IMR-90 (cell line): Measurements from ENCODE around the gene SNX21. TPM values are rescaled to one million over a fixed set of nuclear protein-coding genes. Genes with fewer than 3 reads are reported as not detected.

Experiments
- ATAC-seq: fragments of 200-7000 bp; cut with Tn5 transposase; 2 replicates; pipeline ENCODE4 v1.9.1; 2020; ENCODE audit warnings: low read depth, mild to moderate bottlenecking, moderate library complexity
- BruUV-seq: library from RNA; stranded (reverse); fragments of 400-500 nt; replicated peaks from 2 replicates; lab custom pipeline; 2021; lab: Mats Ljungman, UMichigan
- CTCF ChIA-PET: fragments of 300-600 bp; formaldehyde crosslinking; extraction: SDS; loops from one replicate; lab custom pipeline; 2021; ENCODE audit warnings: antibody characterized with exemption; lab: Yijun Ruan, JAX
- POLR2A ChIA-PET: fragments of 300-600 bp; sonication (Branson Sonifier 250); formaldehyde crosslinking; loops from one replicate; lab custom pipeline; 2022; ENCODE audit warnings: antibody characterized with exemption; ENCODE audit not compliant: unreplicated experiment; lab: Charles Lee
- DNase-seq: peaks from one replicate; pipeline ENCODE4 v3.0.0; 2013
- H2AFZ ChIP-seq: replicated peaks from 2 replicates; pipeline ENCODE3; 2013; ENCODE audit warnings: low read length, mild to moderate bottlenecking; ENCODE audit not compliant: poor library complexity
- H2AK5ac ChIP-seq: 2 replicates; pipeline ENCODE4 v1.6.1; 2013; ENCODE audit warnings: low read depth, low read length, inconsistent platforms
- H2AK9ac ChIP-seq: replicated peaks from 2 replicates; pipeline ENCODE3; 2013; ENCODE audit warnings: mild to moderate bottlenecking, low read depth, low read length, moderate library complexity; ENCODE audit not compliant: poor library complexity
- H2BK120ac ChIP-seq: 2 replicates; pipeline ENCODE4 v1.6.1; 2013; ENCODE audit warnings: low read depth, low read length, inconsistent platforms
- H2BK15ac ChIP-seq: 3 replicates; pipeline ENCODE4 v1.6.1; 2013; ENCODE audit warnings: low read depth, low read length, inconsistent platforms
- H2BK20ac ChIP-seq: 2 replicates; pipeline ENCODE4 v1.6.1; 2013; ENCODE audit warnings: low read depth, mild to moderate bottlenecking, inconsistent platforms, low read length, moderate library complexity
- H2BK5ac ChIP-seq: 2 replicates; pipeline ENCODE4 v1.6.1; 2013; ENCODE audit warnings: mild to moderate bottlenecking, low read depth, low read length, inconsistent platforms; ENCODE audit not compliant: poor library complexity, severe bottlenecking
- H3K14ac ChIP-seq: replicated peaks from 2 replicates; pipeline ENCODE4 v1.6.1; 2013; ENCODE audit warnings: low read depth, low read length, inconsistent platforms
- H3K18ac ChIP-seq: 2 replicates; pipeline ENCODE4 v1.6.1; 2013; ENCODE audit warnings: low read depth, low read length, control low read depth
- H3K23ac ChIP-seq: 2 replicates; pipeline ENCODE4 v1.6.1; 2013; ENCODE audit warnings: low read depth, low read length, inconsistent platforms
- H3K27ac ChIP-seq: 2 replicates; pipeline ENCODE4 v1.5.1; 2013; ENCODE audit warnings: mild to moderate bottlenecking, control low read depth, low read length; ENCODE audit not compliant: insufficient read depth
- H3K27me3 ChIP-seq: 2 replicates; pipeline ENCODE4 v1.6.1; 2013; ENCODE audit warnings: low read length; ENCODE audit not compliant: control insufficient read depth, insufficient read depth
- H3K36me3 ChIP-seq: 2 replicates; pipeline ENCODE4 v1.6.1; 2013; ENCODE audit warnings: low read length, mixed read lengths; ENCODE audit not compliant: control insufficient read depth, insufficient read depth
- H3K4ac ChIP-seq: 2 replicates; pipeline ENCODE4 v1.6.1; 2013; ENCODE audit warnings: low read depth, low read length, inconsistent platforms
- H3K4me1 ChIP-seq: 2 replicates; pipeline ENCODE4 v1.6.1; 2013; ENCODE audit warnings: low read length, mixed read lengths; ENCODE audit not compliant: control insufficient read depth, insufficient read depth
- H3K4me2 ChIP-seq: 2 replicates; pipeline ENCODE4 v1.6.1; 2013; ENCODE audit warnings: low read depth, mild to moderate bottlenecking, control low read depth, low read length, moderate library complexity
- H3K4me3 ChIP-seq: 2 replicates; pipeline ENCODE4 v1.5.1; 2013; ENCODE audit warnings: low read depth, mild to moderate bottlenecking, control low read depth, low read length, moderate library complexity; ENCODE audit not compliant: insufficient read depth
- H3K56ac ChIP-seq: 2 replicates; pipeline ENCODE4 v1.6.1; 2013; ENCODE audit warnings: low read length, inconsistent platforms; ENCODE audit not compliant: insufficient read depth; ENCODE audit errors: extremely low read depth
- H3K79me1 ChIP-seq, 2 experiments: 2 replicates each; pipeline ENCODE4 v1.6.1; 2013; ENCODE audit warnings: low read length in 2 of 2, inconsistent platforms in 1 of 2, low read depth in 1 of 2
- H3K9ac ChIP-seq: 2 replicates; pipeline ENCODE4 v1.6.1; 2013; ENCODE audit warnings: low read depth, low read length, control low read depth
- H3K9me1 ChIP-seq: 2 replicates; pipeline ENCODE4 v1.6.1; 2013; ENCODE audit warnings: low read length, inconsistent platforms; ENCODE audit not compliant: insufficient read depth
- H3K9me3 ChIP-seq: 2 replicates; pipeline ENCODE4 v1.6.1; 2013; ENCODE audit warnings: low read length; ENCODE audit not compliant: control insufficient read depth, insufficient read depth
- H4K20me1 ChIP-seq: 2 replicates; pipeline ENCODE4 v1.6.1; 2013; ENCODE audit warnings: low read length, inconsistent platforms; ENCODE audit not compliant: insufficient read depth
- H4K5ac ChIP-seq: 2 replicates; pipeline ENCODE4 v1.6.1; 2013; ENCODE audit warnings: mild to moderate bottlenecking, low read depth, low read length, control low read depth
- H4K8ac ChIP-seq, 2 experiments: 2 replicates each; pipeline ENCODE4 v1.6.1; 2013; ENCODE audit warnings: low read depth in 2 of 2, low read length in 2 of 2, control low read depth in 1 of 2, inconsistent platforms in 1 of 2
- H4K91ac ChIP-seq: 2 replicates; pipeline ENCODE4 v1.6.1; 2013; ENCODE audit warnings: low read depth, low read length, inconsistent platforms; ENCODE audit not compliant: insufficient read depth
- BHLHE40 ChIP-seq: fragments of 150-350 bp; IDR thresholded peaks from 2 replicates; pipeline ENCODE4 v1.6.1; 2016; ENCODE audit warnings: mild to moderate bottlenecking, low read depth, low read length
- CEBPB ChIP-seq: IDR thresholded peaks from 2 replicates; pipeline ENCODE4 v1.6.1; 2012; ENCODE audit warnings: low read depth, low read length, improper control_type of control experiment
- CHD1 ChIP-seq: IDR thresholded peaks from 2 replicates; pipeline ENCODE4 v1.6.1; 2012; ENCODE audit warnings: low read depth, low read length, improper control_type of control experiment
- FOS ChIP-seq: fragments of 150-350 bp; IDR thresholded peaks from 2 replicates; pipeline ENCODE4 v1.6.1; 2016; ENCODE audit warnings: low read depth, low read length
- MAFK ChIP-seq: IDR thresholded peaks from 2 replicates; pipeline ENCODE4 v1.6.1; 2012; ENCODE audit warnings: low read depth, low read length, improper control_type of control experiment
- MAZ ChIP-seq: IDR thresholded peaks from 2 replicates; pipeline ENCODE4 v1.6.1; 2012; ENCODE audit warnings: low read depth, mild to moderate bottlenecking, low read length, improper control_type of control experiment, moderate library complexity, borderline replicate concordance
- POLR2A ChIP-seq: IDR thresholded peaks from 2 replicates; pipeline ENCODE4 v1.6.1; 2012; ENCODE audit warnings: mild to moderate bottlenecking, low read depth, low read length
- RAD21 ChIP-seq: IDR thresholded peaks from 2 replicates; pipeline ENCODE4 v1.6.1; 2012; ENCODE audit warnings: low read length, improper control_type of control experiment
- RCOR1 ChIP-seq: IDR thresholded peaks from 2 replicates; pipeline ENCODE4 v1.6.1; 2012; ENCODE audit warnings: mild to moderate bottlenecking, low read length, improper control_type of control experiment; ENCODE audit not compliant: insufficient replicate concordance
- RFX5 ChIP-seq: IDR thresholded peaks from 2 replicates; pipeline ENCODE4 v1.8.0; 2012; ENCODE audit warnings: low read depth, mild to moderate bottlenecking, low read length, moderate library complexity
- SMC3 ChIP-seq: fragments of 150-350 bp; IDR thresholded peaks from 2 replicates; pipeline ENCODE4 v1.6.1; 2016; ENCODE audit warnings: low read depth, mild to moderate bottlenecking, antibody characterized with exemption, low read length, moderate library complexity
- WGBS, 2 experiments: methylation state at CpG; one replicate each; pipeline versions ENCODE4 v1.1.5 to v1.1.7; 2013; ENCODE audit warnings: missing lambda C conversion rate in 2 of 2; ENCODE audit not compliant: insufficient read length in 1 of 2; ENCODE audit errors: extremely low coverage in 2 of 2; 5-methylcytosine and 5-hydroxymethylcytosine counted together
- dilution Hi-C: fragments of 300-500 bp; cut with HindIII; formaldehyde crosslinking; loops from one replicate; pipeline ENCODE4 v1.14.3; 2018; ENCODE audit warnings: low sequenced_read_pairs; ENCODE audit not compliant: unreplicated experiment
- in situ Hi-C: fragments of 300-500 bp; cut with MboI; formaldehyde crosslinking; loops from 3 replicates; pipeline ENCODE4 v1.14.3; 2019; ENCODE audit warnings: low sequenced_read_pairs, inconsistent platforms, mixed read lengths
- intact Hi-C: fragments of 100-400 bp; cut with micrococcal nuclease; formaldehyde crosslinking; loops from 2 replicates; pipeline ENCODE4 v1.10.0; 2022
- polyA plus RNA-seq, 3 experiments: library from polyadenylated mRNA; depleted of rRNA; stranded (reverse); fragments of >200 nt; gene quantifications; 2 replicates each; pipeline ENCODE4 v1.2.3, GENCODE V29; 2012; ENCODE audit warnings: low replicate concordance in 1 of 3
- total RNA-seq: library from RNA; depleted of rRNA; stranded (reverse); fragments of >200 nt; gene quantifications from 2 replicates; pipeline ENCODE4 v1.2.3, GENCODE V29; 2012
- TF ChIP-seq, protein P1 (sequence below): conservative IDR thresholded peaks from 2 replicates; pipeline ENCODE4 v1.5.1; 2012; ENCODE audit warnings: mild to moderate bottlenecking, low read depth, low read length, improper control_type of control experiment
- TF ChIP-seq, protein P2 (sequence below): fragments of 150-350 bp; IDR thresholded peaks from 2 replicates; pipeline ENCODE4 v1.6.1; 2016; ENCODE audit warnings: low read depth, mild to moderate bottlenecking, low read length, moderate library complexity, borderline replicate concordance
- TF ChIP-seq, protein P3 (sequence below): fragments of 150-350 bp; IDR thresholded peaks from 2 replicates; pipeline ENCODE4 v1.6.1; 2017; ENCODE audit warnings: mild to moderate bottlenecking, antibody characterized with exemption, low read length, low read depth

Gene SNX21
- total and polyA plus RNA-seq, 2 of the 4 experiments (the other 2 are of a cell fraction) = 11.1 to 17.9 TPM

- TF ChIP-seq, protein P1, sequence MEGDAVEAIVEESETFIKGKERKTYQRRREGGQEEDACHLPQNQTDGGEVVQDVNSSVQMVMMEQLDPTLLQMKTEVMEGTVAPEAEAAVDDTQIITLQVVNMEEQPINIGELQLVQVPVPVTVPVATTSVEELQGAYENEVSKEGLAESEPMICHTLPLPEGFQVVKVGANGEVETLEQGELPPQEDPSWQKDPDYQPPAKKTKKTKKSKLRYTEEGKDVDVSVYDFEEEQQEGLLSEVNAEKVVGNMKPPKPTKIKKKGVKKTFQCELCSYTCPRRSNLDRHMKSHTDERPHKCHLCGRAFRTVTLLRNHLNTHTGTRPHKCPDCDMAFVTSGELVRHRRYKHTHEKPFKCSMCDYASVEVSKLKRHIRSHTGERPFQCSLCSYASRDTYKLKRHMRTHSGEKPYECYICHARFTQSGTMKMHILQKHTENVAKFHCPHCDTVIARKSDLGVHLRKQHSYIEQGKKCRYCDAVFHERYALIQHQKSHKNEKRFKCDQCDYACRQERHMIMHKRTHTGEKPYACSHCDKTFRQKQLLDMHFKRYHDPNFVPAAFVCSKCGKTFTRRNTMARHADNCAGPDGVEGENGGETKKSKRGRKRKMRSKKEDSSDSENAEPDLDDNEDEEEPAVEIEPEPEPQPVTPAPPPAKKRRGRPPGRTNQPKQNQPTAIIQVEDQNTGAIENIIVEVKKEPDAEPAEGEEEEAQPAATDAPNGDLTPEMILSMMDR = peak; percentile 73
Observed at GRCh38 chr20:45798935-45799642, 34.5 kb upstream of the SNX21 start (continued).

- no peak overlapping the region for H4K8ac ChIP-seq
- H3K36me3 ChIP-seq = peaks cover 47% of the 10 kb centered on the region
- H3K9me1 ChIP-seq = no peaks in the 10 kb centered on the region
- H3K4me1 ChIP-seq = no peaks in the 10 kb centered on the region
- no peak overlapping the region for H2AK9ac ChIP-seq
- H3K56ac ChIP-seq = no peak overlapping the region
- ChIA-PET CTCF (no interaction called here), POLR2A (no interaction called here)
- H4K5ac ChIP-seq = no peak overlapping the region
- no peak overlapping the region for H3K14ac ChIP-seq
- in situ Hi-C loops (no loop called here), intact Hi-C loops (no loop called here), dilution Hi-C loops (no loop called here)
- H2BK15ac ChIP-seq = no peak overlapping the region
- H3K18ac ChIP-seq = no peak overlapping the region
- H2AK5ac ChIP-seq = no peak overlapping the region
- 75% methylated on average over 2 of the region's 7 CpGs; no CpG with 5 or more reads in 1 of the 2 experiments for WGBS, 2 experiments
- no TSS peak for BruUV-seq
- no peak overlapping the region for H3K9ac ChIP-seq
- H2AFZ ChIP-seq = no peak overlapping the region
- H2BK120ac ChIP-seq = no peak overlapping the region
- no peaks in the 10 kb centered on the region for H3K9me3 ChIP-seq
- no peaks in the 10 kb centered on the region for H3K27me3 ChIP-seq
- no peak overlapping the region for H3K23ac ChIP-seq
- H2BK20ac ChIP-seq = no peak overlapping the region
- H3K27ac ChIP-seq = no peak overlapping the region
- no peak overlapping the region for H3K4me3 ChIP-seq
- peaks cover 7 to 11% of the 10 kb centered on the region in 2 experiments; a peak in 3 of 4 replicates for H3K79me1 ChIP-seq
- ATAC-seq (no peak), DNase-seq (no peak)
- H2BK5ac ChIP-seq = no peak overlapping the region
- no peak overlapping the region for H3K4me2 ChIP-seq
- H3K4ac ChIP-seq = no peak overlapping the region
- no peak overlapping the region for H4K91ac ChIP-seq
- H4K20me1 ChIP-seq = peaks cover 2% of the 10 kb centered on the region; the same call in 1 of the 2 replicates
- TF ChIP-seq CHD1 (no peak), RAD21 (no peak), POLR2A (no peak), RFX5 (no peak), FOS (no peak), CEBPB (no peak), MAFK (no peak), RCOR1 (no peak), MAZ (no peak), SMC3 (no peak), BHLHE40 (no peak)
- TF ChIP-seq, protein P2, sequence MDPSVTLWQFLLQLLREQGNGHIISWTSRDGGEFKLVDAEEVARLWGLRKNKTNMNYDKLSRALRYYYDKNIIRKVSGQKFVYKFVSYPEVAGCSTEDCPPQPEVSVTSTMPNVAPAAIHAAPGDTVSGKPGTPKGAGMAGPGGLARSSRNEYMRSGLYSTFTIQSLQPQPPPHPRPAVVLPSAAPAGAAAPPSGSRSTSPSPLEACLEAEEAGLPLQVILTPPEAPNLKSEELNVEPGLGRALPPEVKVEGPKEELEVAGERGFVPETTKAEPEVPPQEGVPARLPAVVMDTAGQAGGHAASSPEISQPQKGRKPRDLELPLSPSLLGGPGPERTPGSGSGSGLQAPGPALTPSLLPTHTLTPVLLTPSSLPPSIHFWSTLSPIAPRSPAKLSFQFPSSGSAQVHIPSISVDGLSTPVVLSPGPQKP = no peak
- TF ChIP-seq, protein P3, sequence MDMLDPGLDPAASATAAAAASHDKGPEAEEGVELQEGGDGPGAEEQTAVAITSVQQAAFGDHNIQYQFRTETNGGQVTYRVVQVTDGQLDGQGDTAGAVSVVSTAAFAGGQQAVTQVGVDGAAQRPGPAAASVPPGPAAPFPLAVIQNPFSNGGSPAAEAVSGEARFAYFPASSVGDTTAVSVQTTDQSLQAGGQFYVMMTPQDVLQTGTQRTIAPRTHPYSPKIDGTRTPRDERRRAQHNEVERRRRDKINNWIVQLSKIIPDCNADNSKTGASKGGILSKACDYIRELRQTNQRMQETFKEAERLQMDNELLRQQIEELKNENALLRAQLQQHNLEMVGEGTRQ = no peak
Observed at GRCh38 chr20:45801851-45802250, 31.7 kb upstream of the SNX21 start.
